Uterus (tissue), 4 donors: ENCODE measurements around the gene GON4L. TPM values are rescaled to one million over a fixed set of nuclear protein-coding genes. Genes with fewer than 3 reads are reported as not detected.
"Not testable (repeated sequence)": the region's sequence is repeated elsewhere in the genome, so short reads cannot be mapped to it uniquely, and the experiment has no call there.

Experiments used
- DNase-seq, 2 donors: peaks; one replicate each; pipeline ENCODE4 v3.0.0-alpha.2; 2019 to 2020
- H3K27ac ChIP-seq, 2 donors: fragments of 200-600 bp; sonication (generic); 1 replicate in 1 of 2; 2 replicates in 1 of 2; pipeline ENCODE4 v1.5.1; 2016 to 2018
- H3K27me3 ChIP-seq, 2 donors: fragments of 200-600 bp; sonication (generic); one replicate each; pipeline ENCODE4 v1.5.1; 2018 to 2019; ENCODE audit warnings: control low read depth in 1 of 2
- H3K36me3 ChIP-seq, 2 donors: fragments of 200-600 bp; sonication (generic); one replicate each; pipeline ENCODE4 v1.5.1; 2019; ENCODE audit warnings: control low read depth in 1 of 2
- H3K4me1 ChIP-seq, 2 donors: fragments of 200-600 bp; sonication (generic); one replicate each; pipeline ENCODE4 v1.5.1; 2018 to 2019; ENCODE audit warnings: control low read depth in 1 of 2
- H3K4me3 ChIP-seq, 2 donors: fragments of 200-600 bp; sonication (generic); 1 replicate in 1 of 2; 2 replicates in 1 of 2; pipeline ENCODE4 v1.5.1; 2018 to 2019; ENCODE audit warnings: mild to moderate bottlenecking in 1 of 2
- H3K9me3 ChIP-seq, 2 donors: fragments of 200-600 bp; sonication (generic); one replicate each; pipeline ENCODE4 v1.5.1; 2019; ENCODE audit warnings: control low read depth in 1 of 2
- POLR2A ChIP-seq, 2 donors: fragments of 450-650 bp; IDR thresholded peaks; one replicate each; pipeline ENCODE4 v1.6.1; 2016; ENCODE audit warnings: antibody characterized with exemption in 2 of 2, mild to moderate bottlenecking in 1 of 2, moderate library complexity in 1 of 2
- intact Hi-C: fragments of 100-400 bp; cut with DNase I; formaldehyde crosslinking; loops from one replicate; pipeline ENCODE4 v1.15.1; 2023; ENCODE audit warnings: low total_unique reads
- total RNA-seq, 4 donors: library from RNA; depleted of rRNA in 3 of 4; stranded (reverse); fragments of >200 nt in 3 of 4; gene quantifications; one replicate each; pipeline versions ENCODE4 v1.1.0 to v1.2.4, GENCODE V29; 2014 to 2023
- TF ChIP-seq, protein P1 (sequence below), 4 experiments: fragments of 200-600 bp in 2 of 4; fragments of 450-650 bp in 2 of 4; sonication (generic) in 2 of 4; IDR thresholded peaks; one replicate each; pipeline ENCODE4 v1.5.1; 2016 to 2019; ENCODE audit warnings: antibody characterized with exemption in 4 of 4, mild to moderate bottlenecking in 2 of 4, moderate library complexity in 1 of 4
- donor health status: DM: yes; HTN: yes; CAD: no.

Gene GON4L
- total RNA-seq, 4 donors from 2014 or later: 49.7 to 93.8 (median 51.9) TPM

DNA sequence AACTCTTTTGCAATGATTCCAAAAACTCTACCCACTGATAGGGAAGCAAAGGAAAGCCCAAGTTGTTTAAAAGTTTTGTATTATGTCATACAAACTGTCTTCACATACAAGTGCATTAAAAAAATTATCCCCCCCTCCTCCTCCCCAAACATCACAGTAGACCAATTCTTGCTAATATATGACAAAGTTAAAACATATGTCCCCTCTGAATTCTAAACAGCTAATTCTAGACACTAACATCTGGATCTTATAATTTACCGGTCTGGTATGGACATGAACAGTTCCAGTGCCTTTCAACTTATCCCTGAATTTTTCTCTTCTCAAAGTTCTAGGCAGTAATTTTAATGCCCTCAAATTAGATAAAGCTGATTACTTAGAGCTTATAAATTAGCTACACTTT, 40.7 kb upstream of the GON4L start:
- Histone ChIP-seq H3K4me3 (no peak overlapping the region), H3K27me3 (no peaks in the 10 kb centered on the region), H3K9me3 (no peaks in the 10 kb centered on the region), H3K36me3 (no peaks in the 10 kb centered on the region), H3K4me1 (peaks cover 0 to 8% of the 10 kb centered on the region in 2 donors), H3K27ac (no peak overlapping the region)
- intact Hi-C loops: no loop called here
- TF ChIP-seq, protein P1, sequence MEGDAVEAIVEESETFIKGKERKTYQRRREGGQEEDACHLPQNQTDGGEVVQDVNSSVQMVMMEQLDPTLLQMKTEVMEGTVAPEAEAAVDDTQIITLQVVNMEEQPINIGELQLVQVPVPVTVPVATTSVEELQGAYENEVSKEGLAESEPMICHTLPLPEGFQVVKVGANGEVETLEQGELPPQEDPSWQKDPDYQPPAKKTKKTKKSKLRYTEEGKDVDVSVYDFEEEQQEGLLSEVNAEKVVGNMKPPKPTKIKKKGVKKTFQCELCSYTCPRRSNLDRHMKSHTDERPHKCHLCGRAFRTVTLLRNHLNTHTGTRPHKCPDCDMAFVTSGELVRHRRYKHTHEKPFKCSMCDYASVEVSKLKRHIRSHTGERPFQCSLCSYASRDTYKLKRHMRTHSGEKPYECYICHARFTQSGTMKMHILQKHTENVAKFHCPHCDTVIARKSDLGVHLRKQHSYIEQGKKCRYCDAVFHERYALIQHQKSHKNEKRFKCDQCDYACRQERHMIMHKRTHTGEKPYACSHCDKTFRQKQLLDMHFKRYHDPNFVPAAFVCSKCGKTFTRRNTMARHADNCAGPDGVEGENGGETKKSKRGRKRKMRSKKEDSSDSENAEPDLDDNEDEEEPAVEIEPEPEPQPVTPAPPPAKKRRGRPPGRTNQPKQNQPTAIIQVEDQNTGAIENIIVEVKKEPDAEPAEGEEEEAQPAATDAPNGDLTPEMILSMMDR (IDR thresholded peaks at IDR 0.05): no peak
- TF ChIP-seq POLR2A (IDR thresholded peaks at IDR 0.05): no peak
- no peak for DNase-seq

DNA sequence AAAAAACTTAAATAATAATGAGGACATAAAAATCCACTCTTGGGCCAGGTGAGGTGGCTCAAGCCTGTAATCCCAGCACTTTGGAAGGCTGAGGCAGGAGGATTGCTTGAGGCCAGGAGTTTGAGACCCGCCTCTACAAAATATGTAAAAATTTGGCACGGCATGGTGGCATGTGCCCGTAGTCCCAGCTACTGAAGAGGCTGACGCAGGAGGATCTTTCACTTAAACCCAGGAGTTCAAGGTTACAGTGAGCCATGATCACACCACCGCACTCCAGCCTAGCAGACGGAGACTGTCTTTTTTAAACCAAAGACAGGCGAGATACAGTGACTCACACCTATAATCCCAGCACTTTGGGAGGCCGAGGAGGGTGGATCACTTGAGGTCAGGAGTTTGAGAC, 39.5 kb upstream of the GON4L start:
- H3K36me3 ChIP-seq, intact Hi-C loops, H3K9me3 ChIP-seq: not testable (repeated sequence)

DNA sequence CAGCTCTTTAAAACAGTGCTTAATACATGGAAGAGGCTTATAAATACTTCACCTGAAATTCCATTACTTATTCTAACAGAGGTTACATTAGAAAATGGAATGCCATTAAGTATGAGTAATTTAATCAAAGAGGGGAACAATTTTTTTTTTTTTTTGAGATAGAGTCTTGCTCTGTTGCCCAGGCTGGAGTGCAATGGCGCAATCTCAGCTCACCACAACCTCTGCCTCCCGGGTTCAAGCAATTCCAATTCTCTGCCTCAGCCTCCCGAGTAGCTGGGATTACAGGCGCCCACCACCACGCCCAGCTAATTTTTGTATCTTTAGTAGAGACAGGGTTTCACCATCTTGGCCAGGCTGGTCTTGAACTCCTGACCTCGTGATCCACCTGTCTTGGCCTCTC, 38.6 kb upstream of the GON4L start:
- DNase-seq, H3K27ac ChIP-seq, H3K27me3 ChIP-seq, H3K4me3 ChIP-seq, intact Hi-C loops, H3K36me3 ChIP-seq, H3K9me3 ChIP-seq, H3K4me1 ChIP-seq: not testable (repeated sequence)

More for the DNA sequence above, 39.5 kb upstream of the GON4L start:
- not testable (repeated sequence) for H3K4me3 ChIP-seq, DNase-seq, H3K27me3 ChIP-seq, H3K4me1 ChIP-seq, H3K27ac ChIP-seq

DNA sequence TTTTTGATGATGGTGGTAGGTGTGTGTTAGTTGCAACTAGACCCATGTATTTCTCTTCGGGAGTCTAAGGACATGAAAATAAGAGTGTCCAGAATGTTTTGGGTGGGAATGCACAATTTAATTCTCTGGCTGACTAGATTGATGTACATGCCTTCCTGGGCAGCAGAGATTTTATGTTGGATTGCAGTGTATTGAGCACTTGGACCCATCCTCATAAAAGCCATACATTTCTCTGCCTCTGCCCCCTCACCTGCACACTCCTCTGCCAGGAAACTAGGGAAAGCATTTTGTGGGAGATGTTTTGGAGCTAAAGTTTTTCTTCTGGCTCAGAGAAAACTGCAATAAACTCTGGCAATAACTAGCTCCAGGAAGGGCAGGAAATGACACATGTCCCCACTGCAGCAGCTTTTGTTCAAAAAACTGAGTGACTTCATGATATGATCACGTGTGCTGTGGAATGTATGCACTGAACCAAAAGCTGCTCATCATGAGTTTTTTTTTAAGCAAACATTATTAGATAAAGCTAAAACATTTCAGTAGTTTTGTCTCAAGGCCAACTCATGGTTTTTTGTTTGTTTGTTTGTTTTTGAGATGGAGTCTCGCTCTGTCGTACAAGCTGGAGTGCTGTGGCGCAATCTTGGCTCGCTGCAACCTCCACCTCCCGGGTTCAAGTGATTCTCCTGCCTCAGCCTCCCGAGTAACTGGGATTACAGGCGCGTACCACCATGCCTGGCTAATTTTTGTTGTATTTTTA, 36.6 kb upstream of the GON4L start:
- Histone ChIP-seq H3K36me3 (no peaks in the 10 kb centered on the region), H3K4me1 (peaks cover 0 to 8% of the 10 kb centered on the region in 2 donors), H3K9me3 (no peaks in the 10 kb centered on the region), H3K27me3 (no peaks in the 10 kb centered on the region), H3K27ac (peak overlapping the region; percentile 64 to 76), H3K4me3 (no peak overlapping the region)
- intact Hi-C loops: no loop called here
- DNase-seq: peak in 1 of 2 donors; percentile 40
- TF ChIP-seq, protein P1 (IDR thresholded peaks at IDR 0.05): no peak
- TF ChIP-seq POLR2A (IDR thresholded peaks at IDR 0.05): peak in 1 of 2 donors; percentile 19

DNA sequence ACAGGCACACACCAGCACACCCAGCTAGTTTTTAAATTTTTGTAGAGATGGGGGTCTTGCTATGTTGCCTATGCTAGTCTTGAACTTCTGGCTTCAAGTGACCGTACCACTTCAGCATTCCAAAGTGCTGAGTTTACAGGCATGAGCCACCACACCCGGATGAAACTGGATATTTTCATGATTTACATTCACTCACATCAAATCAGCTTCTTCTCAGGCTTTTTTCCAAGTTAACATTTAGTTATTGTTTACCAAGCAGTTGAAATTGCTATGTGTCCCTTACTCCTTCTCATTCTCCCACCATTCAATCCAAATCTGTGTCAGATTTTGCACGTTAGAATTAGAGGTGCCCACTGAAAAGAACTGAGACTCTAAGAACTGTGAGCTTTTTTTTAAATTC, 35.8 kb upstream of the GON4L start:
- no peak overlapping the region for H3K4me3 ChIP-seq
- intact Hi-C loops: no loop called here
- TF ChIP-seq POLR2A (IDR thresholded peaks at IDR 0.05): no peak
- TF ChIP-seq, protein P1 (IDR thresholded peaks at IDR 0.05): no peak

DNA sequence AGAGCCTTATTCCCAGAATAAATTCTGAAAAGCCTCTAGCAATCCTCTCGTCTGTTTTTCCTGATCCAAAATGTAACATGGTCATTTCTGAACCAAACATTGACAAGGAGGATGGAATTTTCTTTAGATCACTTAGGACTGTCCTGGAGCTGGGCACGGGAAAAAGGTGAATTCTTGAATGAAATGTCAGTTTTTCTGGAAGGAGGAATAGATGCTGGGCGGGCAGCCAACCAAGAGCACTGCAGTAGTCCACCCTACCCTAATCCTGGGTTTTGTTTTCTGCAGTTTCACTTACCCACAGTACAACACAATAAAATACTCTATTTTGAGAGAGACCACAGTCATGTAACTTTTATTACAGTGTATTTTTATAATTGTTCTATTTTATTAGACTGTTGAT, 33.2 kb upstream of the GON4L start:
- Histone ChIP-seq H3K27me3 (no peaks in the 10 kb centered on the region), H3K27ac (no peak overlapping the region), H3K9me3 (no peaks in the 10 kb centered on the region), H3K36me3 (no peaks in the 10 kb centered on the region), H3K4me3 (no peak overlapping the region), H3K4me1 (peaks cover 0 to 8% of the 10 kb centered on the region in 2 donors)
- intact Hi-C loops: no loop called here
- no peak for DNase-seq
- TF ChIP-seq POLR2A (IDR thresholded peaks at IDR 0.05): no peak
- TF ChIP-seq, protein P1 (IDR thresholded peaks at IDR 0.05): no peak

More for the DNA sequence above, 35.8 kb upstream of the GON4L start:
- Histone ChIP-seq H3K36me3 (no peaks in the 10 kb centered on the region), H3K4me1 (peaks cover 0 to 8% of the 10 kb centered on the region in 2 donors), H3K27ac (peak overlapping the region; percentile 64 to 76), H3K9me3 (no peaks in the 10 kb centered on the region), H3K27me3 (no peaks in the 10 kb centered on the region)
- DNase-seq: no peak
